Measurements from ENCODE around the gene GAGE13. TPM values are rescaled to one million over a fixed set of nuclear protein-coding genes. Genes with fewer than 3 reads are reported as not detected.
"Not testable (repeated sequence)": the region's sequence is repeated elsewhere in the genome, so short reads cannot be mapped to it uniquely, and the experiment has no call there.

The GAGE13 gene
- total RNA-seq, result not detected in 2 replicates

GRCh38 chrX:49331282-49331681, at the start of gene GAGE13:
Gene GAGE13, plus strand, starts transcription at chrX:49331582. Its CDS starts 1,156 bp downstream, at chrX:49332738.
- H3K27ac Mint-ChIP-seq; H3K27me3 Mint-ChIP-seq; H3K9me3 Mint-ChIP-seq; H3K4me3 Mint-ChIP-seq; CTCF ChIA-PET; DNase-seq; H3K36me3 Mint-ChIP-seq (ENCODE audit: low read depth); intact Hi-C loops (cut with micrococcal nuclease); H3K4me1 Mint-ChIP-seq; POLR2A ChIA-PET; ATAC-seq (ENCODE audit: low read depth): not testable (repeated sequence)

- no peak overlapping the region for H3K4me3 Mint-ChIP-seq
- POLR2A ChIA-PET, result no interaction called here
- intact Hi-C loops (cut with micrococcal nuclease), result no loop called here
- H3K36me3 Mint-ChIP-seq (ENCODE audit: low read depth), result no peaks in the 10 kb centered on the region
- no peak for TF ChIP-seq CTCF (IDR thresholded peaks at IDR 0.05)
- H3K27me3 Mint-ChIP-seq, result no peaks in the 10 kb centered on the region
- CTCF ChIA-PET, result no interaction called here
- ATAC-seq (ENCODE audit: low read depth), result no peak
- H3K4me1 Mint-ChIP-seq, result peaks cover under 1% of the 10 kb centered on the region
- no peak overlapping the region for H3K27ac Mint-ChIP-seq
- H3K9me3 Mint-ChIP-seq, result no peaks in the 10 kb centered on the region
- no peak for DNase-seq
Observed at GRCh38 chrX:49282647-49283011, 48.8 kb upstream of the GAGE13 start.

DNA sequence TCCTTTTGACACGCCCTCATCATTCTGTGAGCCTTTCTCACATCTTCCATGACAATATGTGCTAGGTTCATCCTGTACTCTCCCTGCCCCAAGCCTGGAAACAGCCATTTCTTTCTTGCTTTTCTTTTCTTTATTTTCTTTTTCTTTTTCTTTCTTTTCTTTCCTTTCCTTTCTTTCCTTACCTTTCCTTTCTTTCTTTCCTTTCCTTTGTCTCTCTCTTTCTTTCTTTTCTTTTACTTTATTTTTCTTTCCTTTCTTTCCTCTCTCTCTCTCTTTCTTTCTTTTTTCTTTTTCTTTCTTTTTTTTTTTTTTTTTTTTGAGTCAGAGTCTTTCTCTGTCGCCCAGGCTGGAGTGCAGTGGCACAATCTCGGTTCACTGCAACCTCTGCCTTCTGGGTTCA, 47.2 kb upstream of the GAGE13 start:
- Mint-ChIP-seq H3K4me1 (no peaks in the 10 kb centered on the region), H3K4me3 (no peak overlapping the region), H3K27me3 (no peaks in the 10 kb centered on the region), H3K36me3 (ENCODE audit: low read depth) (no peaks in the 10 kb centered on the region), H3K27ac (no peak overlapping the region), H3K9me3 (no peaks in the 10 kb centered on the region)
- no peak for ATAC-seq (ENCODE audit: low read depth)
- POLR2A ChIA-PET, result interaction anchor here (0.6 kb wide), 1 partner anchor 241 kb away, joined by 3 read pairs; the partner anchor contains the start of gene TFE3
- CTCF ChIA-PET, result no interaction called here
- DNase-seq, result no peak
- intact Hi-C loops (cut with micrococcal nuclease), result no loop called here
- TF ChIP-seq CTCF (IDR thresholded peaks at IDR 0.05), result no peak

DNA sequence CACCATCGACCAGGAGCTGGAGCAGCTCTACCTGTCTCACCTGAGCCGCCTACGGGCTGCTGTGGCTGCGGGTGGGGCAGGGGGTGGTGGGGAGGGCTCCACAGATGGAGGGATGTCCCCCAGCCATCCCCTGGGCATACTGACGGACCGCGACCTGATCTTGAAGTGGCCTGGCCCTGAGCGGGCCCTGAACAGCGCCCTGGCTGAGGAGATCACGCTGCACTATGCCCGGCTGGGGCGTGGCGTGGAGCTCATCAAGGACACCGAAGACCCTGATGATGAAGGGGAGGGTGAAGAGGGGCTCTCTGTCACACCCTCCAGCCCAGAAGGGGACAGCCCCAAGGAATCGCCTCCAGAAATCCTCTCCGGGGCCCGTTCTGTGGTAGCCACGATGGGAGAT, 45.2 kb upstream of the GAGE13 start:
- CTCF ChIA-PET, result no interaction called here
- intact Hi-C loops (cut with micrococcal nuclease), result no loop called here
- no peaks in the 10 kb centered on the region for H3K4me1 Mint-ChIP-seq
- POLR2A ChIA-PET, result no interaction called here
- no peaks in the 10 kb centered on the region for H3K9me3 Mint-ChIP-seq
- no peak overlapping the region for H3K4me3 Mint-ChIP-seq
- H3K27ac Mint-ChIP-seq, result no peak overlapping the region
- ATAC-seq (ENCODE audit: low read depth) (no peak), DNase-seq (no peak)
- TF ChIP-seq CTCF (IDR thresholded peaks at IDR 0.05), result no peak
- H3K27me3 Mint-ChIP-seq, result no peaks in the 10 kb centered on the region
- no peaks in the 10 kb centered on the region for H3K36me3 Mint-ChIP-seq (ENCODE audit: low read depth)

DNA sequence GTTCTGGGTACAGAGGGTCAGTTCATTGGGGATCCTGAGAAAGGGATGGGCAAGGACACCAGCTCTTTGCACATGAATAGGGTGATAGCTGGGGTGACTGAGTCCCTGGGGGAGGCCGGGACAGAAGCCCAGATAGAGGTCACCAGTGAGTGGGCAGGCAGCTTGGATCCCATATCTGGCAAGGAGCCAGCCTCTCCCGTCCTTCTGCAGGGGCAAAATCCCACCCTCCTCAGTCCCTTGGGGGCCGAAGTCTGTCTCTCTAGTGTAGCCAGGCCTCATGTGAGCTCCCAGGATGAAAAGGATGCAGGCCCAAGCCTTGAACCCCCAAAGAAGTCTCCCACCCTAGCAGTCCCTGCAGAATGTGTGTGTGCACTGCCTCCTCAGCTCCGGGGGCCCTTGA, 44.8 kb upstream of the GAGE13 start:
- Mint-ChIP-seq H3K27me3 (no peaks in the 10 kb centered on the region), H3K4me3 (no peak overlapping the region), H3K9me3 (no peaks in the 10 kb centered on the region), H3K4me1 (no peaks in the 10 kb centered on the region), H3K27ac (no peak overlapping the region), H3K36me3 (ENCODE audit: low read depth) (no peaks in the 10 kb centered on the region)
- no peak for DNase-seq
- CTCF ChIA-PET, result no interaction called here
- no peak for TF ChIP-seq CTCF (IDR thresholded peaks at IDR 0.05)
- intact Hi-C loops (cut with micrococcal nuclease), result no loop called here
- POLR2A ChIA-PET, result no interaction called here
- ATAC-seq (ENCODE audit: low read depth), result no peak

DNA sequence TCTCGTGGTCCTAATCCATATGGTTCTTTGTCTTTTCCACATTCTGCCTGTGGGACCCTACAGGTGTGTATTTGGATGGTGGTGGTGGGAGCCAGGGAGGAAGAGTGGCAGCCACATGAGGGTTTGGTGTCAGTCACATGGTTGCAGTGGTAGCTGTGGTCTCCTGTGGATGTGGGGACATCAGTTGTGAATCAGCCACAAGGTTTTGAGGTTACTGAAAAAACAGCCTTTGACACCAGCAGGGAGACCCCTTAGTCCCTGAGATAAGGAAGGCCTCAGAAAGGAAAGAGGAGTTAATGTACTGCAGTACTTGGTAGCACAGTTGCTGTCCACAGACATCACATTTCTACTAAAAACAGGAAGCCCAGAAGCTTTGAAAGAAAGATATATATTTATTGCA, 43.7 kb upstream of the GAGE13 start:
- POLR2A ChIA-PET, result no interaction called here

More for the DNA sequence above, 43.7 kb upstream of the GAGE13 start:
- Mint-ChIP-seq H3K36me3 (ENCODE audit: low read depth) (no peaks in the 10 kb centered on the region), H3K9me3 (no peaks in the 10 kb centered on the region), H3K27me3 (no peaks in the 10 kb centered on the region), H3K27ac (no peak overlapping the region), H3K4me3 (no peak overlapping the region), H3K4me1 (no peaks in the 10 kb centered on the region)
- intact Hi-C loops (cut with micrococcal nuclease), result no loop called here
- no peak for DNase-seq
- no peak for TF ChIP-seq CTCF (IDR thresholded peaks at IDR 0.05)
- CTCF ChIA-PET, result no interaction called here
- ATAC-seq (ENCODE audit: low read depth), result no peak
